ENCODE measurements around the gene PAFAH2.

Gene PAFAH2

DNA sequence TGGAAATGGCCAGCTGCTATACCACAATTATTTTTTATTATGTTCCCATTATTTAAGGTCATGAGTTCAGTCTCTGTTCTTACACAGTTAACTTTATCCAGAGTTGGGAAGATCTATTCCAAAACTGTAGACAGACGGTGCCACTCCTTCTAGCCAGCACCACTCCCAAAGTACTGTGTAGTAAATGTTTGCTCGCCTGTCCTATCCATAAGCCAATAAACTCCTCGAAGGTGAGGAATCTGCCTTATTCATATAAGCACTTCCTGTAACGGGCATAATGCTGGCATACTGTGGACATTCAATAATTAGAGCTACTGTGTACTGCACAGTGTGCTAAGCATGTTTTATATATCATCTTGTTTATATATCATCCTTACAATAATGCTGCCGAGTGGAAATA is 65.5 kb downstream of the PAFAH2 start:
- DNase-seq (ENCODE audit: low read depth): no peak

DNA sequence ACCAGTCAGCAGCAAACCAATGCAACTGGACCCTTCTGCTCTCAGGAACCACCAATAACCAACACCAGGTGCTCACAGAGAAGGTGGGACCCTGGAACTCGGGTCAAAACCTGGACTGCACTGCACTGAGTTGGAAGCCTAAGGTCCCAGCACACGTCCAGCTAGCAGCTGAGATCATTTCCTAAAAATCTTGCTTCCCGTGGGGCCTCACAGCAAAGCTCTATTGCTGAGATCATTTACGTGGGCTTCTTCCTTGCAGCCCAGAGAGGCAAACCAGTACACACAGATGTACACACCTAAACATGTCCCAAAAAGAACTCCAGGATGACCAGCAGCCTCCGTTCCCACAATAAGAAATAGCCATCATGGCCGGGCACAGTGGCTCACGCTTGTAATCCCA is 68.8 kb downstream of the PAFAH2 start:
- no peak for DNase-seq (ENCODE audit: low read depth)

DNA sequence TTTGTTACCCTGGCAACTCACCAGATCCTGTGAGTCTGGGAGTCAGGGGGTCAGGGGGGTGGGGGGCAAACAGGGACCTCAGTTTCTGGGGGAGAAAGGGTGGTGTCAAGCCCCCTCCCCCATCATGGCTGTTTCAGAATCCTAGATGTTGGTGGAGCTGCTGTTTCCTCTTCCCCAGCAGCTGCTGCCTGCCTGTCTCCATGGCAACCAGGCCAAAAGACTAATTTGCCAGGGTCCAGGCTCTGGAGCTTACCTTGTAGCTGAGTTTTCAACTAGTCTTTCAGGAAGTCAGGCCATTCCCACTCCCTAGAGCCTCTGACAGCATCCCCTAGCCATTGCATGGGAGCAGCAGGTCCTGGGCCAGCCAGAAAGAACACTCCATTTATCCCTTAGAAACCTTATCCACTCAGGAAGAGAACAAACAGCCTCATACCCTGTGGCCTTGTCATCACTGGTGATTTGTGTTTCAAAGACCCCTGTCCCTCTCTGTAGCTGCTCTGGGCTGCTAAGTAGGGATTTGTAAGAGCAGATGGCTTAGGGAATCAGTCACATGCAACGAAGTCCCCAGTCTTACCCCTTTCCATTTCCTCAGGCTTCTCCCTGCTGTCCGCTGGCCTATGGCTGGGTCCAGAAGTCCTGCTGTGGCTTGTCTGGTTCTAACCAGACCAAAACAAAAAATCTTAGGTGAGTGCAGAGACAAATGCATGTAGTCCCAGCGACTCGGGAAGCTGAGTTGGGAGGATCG is 70.2 kb downstream of the PAFAH2 start:
- no peak for DNase-seq (ENCODE audit: low read depth)

DNA sequence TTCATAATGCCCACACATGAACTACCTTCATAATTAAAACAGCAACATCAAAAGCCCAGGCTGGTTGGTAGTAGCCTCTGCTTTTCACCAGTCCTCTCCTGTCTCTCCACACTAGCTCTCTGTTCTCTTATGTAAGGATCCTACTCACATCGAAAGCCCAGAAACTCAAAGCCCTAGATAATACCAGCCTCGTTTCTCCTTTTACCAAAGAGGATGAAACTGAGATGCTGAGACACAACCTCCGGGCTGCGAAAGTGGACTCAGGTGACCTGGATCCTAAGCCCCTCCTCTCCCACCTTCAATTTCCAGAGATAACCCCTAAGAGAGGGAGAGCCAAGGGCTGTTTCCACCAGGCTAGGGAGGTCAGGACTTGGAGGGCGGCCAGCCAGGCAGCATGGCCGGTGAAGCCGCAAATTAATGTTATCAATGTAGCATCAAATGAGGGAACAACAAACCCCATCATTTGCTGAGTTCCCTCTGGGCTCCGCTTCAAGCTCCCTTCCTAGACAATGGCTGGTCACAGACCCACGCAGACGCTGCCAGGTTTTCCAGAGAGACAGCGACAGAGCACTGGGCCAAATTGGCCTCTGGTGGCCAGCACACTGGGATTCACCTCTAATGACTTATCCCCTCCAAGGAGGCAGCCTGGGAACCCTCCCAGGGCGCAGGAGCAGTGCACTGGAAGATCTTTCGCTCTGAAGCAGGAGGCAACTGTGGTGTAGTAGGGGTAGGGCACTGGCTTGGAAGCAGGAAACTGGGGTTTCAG is 70.9 kb downstream of the PAFAH2 start:
- DNase-seq (ENCODE audit: low read depth): no peak

DNA sequence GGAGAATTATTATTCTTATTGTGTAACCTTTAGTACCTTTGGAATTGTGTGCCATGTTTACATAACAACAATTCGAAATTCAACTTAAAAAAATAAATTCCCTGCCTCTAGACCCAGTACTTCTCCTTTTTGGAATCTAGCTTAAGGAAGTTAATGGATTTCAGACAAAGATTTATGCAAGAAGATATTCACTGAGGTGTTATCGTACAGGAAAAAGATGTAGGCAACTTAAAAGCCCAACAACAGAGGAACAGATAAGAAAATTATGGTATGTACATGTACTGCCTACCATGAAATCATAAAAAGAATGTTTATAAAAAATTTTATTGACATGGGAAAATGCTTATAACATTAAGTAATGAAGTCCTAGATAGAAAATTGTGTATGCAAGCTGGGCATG is 73.4 kb downstream of the PAFAH2 start:
- DNase-seq (ENCODE audit: low read depth): no peak

DNA sequence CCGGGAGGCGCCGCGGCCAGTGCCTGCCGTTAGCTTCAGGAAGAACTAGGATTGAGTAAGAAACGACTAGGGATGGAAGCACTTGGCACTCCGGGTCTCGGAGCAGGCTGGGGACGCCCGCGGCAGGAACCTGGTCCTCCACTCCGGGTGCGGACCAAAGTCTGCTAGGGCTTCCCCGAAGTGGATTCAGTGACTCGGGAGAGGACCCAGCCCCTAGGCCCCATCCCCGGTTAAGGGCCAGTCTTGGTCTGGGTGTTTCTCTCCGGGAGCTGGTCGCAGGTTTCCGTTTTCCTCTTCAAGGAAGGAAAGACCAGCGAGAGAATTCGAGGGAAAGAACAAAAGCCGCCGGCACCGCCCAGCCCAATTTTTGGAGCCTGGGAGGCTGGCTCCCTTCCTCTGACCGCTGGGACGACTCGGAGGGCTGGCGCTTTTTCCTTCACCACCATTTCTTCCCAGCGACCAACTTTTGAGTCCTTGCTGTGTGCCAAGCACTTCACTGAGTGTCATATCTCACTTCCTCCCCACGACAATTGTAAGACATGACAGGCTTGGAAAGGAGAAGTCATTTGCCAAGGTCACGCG is 74.8 kb downstream of the PAFAH2 start:
- no peak for DNase-seq (ENCODE audit: low read depth)

DNA sequence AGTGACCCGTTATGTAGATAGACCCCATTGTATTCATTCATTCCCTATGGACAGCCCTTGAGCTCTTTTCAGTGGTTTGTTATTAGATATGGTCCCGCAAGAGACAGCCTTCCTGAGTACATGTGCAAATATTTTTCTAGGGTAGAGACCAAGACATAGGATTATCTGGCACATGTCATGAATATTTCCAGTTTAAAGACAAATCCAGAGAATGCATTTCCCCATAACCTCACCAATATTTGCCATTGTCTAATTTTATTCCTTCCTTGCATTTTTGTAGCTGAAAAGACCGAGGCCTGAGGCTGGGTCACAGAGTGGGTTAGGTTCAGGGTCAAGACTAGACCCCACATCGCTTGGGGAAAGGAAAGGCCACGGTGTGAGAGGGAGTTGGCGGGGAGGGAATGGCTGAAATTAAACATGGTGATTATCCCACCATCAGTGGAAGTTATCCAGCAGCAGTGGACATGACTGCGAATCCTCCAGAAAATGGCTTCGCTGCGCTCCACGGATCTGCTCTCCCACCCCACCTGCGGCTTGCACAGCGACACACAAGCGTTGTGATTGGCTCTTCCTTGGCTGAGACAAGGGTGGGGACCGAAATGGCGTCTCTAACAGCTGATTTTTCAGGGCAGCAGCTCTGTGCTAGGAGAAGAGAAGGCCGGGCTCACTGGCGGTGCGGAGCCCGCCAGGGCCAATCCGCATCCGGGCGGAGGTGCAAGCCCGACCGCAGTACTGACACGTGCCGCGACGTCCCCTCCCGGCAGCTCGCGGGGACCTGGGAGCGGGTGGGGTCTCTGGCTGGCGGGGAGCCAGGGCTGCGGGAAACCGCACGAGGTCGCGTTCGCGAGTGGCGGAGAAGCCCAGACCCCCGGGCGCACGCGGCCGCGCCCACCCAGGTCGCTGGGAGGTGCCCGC is 75.5 kb downstream of the PAFAH2 start:
- no peak for DNase-seq (ENCODE audit: low read depth)

DNA sequence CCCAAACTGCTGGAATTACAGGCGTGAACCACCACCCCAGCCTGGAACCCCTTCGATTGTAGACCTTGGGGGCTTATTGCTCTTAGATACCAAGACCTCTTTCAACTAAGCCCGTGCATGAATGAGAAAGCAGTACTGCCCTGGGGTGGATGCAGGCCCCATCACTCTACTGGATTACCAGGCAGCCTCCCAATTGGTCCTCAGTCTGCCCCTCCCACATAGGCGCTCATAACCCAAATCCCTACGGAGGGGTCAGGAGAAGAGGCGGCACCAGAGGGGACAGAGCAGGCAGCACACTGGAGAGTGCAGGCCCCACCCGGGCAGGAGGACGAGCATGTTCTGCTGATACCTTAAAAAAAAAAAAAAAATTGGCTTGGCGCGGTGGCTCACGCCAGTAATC is 79.2 kb downstream of the PAFAH2 start:
- no peak for DNase-seq (ENCODE audit: low read depth)

DNA sequence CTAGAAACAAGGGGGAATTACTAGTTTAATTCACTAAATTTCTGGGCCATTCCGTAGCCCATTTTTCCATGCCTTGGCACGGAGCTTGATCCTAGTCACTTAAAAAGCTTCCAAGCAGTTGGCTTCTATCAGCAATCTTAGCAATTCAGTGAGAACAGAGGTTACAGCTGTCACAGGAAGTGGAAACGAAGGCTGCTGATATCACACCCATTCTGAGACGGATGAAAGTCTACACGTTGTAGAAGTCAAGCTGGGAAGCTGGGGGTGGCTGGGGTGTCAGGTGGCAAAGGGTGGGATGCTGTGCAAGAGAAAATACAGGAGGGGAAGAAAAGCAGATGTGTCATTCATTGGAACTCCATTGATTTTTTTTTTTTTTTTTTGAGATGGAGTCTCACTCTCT is 79.9 kb downstream of the PAFAH2 start:
- DNase-seq (ENCODE audit: low read depth): no peak

DNA sequence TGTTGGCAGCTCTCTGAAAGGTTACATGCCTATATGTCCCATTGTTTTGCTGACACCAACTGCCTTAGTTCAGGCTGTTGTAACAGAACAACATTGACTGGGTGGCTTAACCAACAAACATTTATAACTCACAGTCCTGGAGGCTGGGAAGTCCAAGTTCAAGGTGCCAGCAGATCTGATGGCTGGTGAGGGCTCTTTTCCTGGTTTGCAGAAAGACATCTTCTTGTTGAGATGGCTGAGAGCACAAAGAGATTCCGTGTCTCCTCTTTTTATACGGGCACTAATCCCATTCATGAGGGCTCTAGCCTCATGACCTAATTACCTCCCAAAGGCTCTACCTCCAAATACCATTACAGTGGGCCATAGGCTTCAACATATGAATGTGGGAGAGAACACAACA is 81.4 kb downstream of the PAFAH2 start:
- no peak for DNase-seq (ENCODE audit: low read depth)

DNA sequence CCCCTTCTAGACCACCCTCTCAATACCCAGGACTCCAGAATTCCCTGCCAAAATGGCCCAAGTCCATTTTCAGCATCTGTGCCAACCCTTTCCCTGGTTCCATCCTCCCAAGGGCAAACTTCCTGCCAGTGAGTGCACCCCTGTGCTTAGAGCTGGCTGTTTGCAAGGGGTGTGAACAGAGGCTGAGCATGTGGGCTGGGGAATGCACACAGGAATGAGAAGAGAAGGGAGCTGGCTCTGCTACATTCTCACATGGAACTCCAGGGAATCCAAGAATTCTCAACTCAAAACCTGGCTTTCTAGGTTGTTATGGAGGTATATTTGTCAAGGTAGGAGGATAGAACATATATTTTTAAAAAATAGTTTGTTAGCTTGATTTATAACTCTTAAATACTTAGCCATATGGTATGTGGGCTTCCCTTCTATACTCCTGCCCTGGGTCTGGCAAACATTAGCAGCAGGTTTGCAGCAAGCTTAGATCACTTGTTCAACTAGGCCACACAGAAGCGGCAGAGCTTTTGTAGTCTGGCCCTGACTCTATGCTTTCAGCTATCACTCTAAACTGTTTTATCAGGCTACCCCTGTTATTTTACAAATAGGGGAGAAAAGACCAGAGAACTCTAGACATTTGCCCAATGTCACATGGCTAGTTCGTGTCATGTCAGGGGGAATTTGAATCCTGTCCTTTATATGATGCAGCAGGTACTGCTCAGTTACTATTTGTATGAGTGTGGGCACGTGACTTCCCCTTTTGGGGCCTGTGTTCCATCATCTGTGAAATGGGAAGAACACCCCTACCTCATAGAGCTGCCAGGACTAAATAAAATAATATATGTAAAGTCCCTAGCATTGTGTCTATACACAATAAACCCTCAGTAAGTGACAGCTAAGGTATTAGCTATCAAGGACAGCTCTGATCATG is 83.5 kb downstream of the PAFAH2 start:
- DNase-seq (ENCODE audit: low read depth): no peak

DNA sequence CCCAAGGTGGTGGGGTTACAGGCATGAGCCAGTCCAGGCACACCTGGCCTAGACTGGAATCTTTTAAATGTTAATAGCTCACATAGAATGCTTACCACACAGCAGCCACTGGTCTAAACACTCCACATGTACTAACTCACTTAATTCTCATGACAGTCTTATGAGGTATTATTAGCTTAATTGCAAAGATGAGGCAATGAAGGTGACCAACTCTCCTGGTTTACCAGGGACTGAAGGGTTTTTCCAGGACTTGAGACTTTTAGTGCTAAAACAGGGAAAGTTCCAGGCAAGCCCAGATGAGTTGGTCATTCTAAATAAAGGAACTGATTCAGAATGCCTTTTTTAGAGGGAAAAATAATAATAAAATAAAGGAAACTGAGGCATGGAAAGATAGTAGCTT is 84.7 kb downstream of the PAFAH2 start:
- no peak for DNase-seq (ENCODE audit: low read depth)

DNA sequence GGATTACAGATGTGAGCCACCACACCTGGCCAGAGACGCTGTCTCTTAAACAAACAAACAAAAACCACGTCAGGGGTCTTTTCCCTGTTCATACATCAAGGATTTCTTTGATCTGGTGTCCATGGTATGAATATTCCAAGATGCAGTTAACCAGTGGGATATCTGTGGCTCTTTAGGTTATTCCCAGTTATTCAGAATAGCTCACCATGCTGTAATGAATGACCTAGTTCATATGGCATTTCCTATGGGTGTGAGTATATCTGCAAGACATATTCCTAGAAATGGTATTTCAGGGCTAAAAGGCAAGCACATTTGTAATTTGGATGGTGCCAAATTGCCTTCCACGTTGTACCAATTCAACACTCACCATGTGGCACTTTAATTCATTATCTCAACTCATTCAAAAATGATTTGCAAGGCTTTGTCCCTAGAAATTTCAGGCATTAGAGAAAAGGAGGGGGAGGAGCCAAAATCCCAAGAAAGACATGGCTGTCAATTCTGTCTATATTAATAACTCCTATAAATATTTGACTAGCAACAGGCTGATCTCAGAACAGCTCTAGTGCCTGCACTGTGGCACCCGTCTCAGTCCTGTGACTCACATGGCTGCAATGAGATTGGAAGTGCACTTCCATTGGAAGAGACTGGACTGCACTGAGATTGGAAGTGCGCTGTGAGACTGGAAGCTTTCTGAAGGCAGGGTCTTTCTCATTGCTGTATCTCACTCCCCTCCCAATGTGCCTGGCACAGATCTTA is 85.6 kb downstream of the PAFAH2 start:
- peak; percentile 66 for DNase-seq (ENCODE audit: low read depth)

DNA sequence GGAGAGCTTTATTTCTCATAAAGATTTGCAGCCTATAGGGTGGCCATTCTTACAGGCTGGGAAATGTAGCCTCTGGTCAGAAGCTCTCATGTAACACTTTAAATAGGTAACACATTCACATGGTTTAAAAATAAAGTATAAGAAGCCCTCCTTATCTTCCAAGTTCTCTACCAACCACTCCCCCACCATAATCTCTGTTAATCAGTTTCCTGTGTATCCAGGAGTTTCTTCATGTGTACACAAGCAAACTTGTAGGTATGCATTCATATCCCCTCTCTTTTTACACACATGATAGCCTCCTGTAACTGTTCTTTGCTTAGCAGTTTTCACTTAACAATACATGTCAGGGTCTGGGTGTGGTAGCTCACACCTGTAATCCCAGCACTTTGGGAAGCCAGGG is 86.7 kb downstream of the PAFAH2 start:
- DNase-seq (ENCODE audit: low read depth): no peak
